ENCODE measurements around the gene OR8J3.

DNA sequence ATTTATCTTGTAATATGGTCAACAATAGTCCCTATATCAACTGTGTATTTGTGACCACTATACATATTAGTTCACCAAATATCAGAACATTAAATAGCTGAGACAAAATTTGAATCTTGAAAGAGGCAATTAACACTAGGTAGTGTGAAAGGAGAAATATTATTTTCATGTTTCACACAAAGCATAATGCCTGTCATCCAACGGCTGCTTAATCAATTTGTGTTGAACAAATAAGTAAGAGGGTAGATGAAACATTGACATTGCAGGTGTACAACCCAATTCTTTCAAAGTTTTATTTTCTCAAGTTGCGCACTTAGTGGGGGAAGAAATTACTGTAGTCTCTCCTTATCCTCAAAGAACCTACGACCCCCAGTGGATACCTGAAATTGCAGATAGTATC, 50.3 kb downstream of the OR8J3 start:
- TF ChIP-seq, protein P1, sequence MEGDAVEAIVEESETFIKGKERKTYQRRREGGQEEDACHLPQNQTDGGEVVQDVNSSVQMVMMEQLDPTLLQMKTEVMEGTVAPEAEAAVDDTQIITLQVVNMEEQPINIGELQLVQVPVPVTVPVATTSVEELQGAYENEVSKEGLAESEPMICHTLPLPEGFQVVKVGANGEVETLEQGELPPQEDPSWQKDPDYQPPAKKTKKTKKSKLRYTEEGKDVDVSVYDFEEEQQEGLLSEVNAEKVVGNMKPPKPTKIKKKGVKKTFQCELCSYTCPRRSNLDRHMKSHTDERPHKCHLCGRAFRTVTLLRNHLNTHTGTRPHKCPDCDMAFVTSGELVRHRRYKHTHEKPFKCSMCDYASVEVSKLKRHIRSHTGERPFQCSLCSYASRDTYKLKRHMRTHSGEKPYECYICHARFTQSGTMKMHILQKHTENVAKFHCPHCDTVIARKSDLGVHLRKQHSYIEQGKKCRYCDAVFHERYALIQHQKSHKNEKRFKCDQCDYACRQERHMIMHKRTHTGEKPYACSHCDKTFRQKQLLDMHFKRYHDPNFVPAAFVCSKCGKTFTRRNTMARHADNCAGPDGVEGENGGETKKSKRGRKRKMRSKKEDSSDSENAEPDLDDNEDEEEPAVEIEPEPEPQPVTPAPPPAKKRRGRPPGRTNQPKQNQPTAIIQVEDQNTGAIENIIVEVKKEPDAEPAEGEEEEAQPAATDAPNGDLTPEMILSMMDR (IDR thresholded peaks at IDR 0.05): no peak
- no peak for TF ChIP-seq CHD2 (IDR thresholded peaks at IDR 0.05; ENCODE audit: low read length, partially characterized antibody)
- no peak for TF ChIP-seq RXRA (IDR thresholded peaks at IDR 0.05; ENCODE audit: borderline replicate concordance, low read depth)
- no peak for TF ChIP-seq EZH2phosphoT487 (IDR thresholded peaks at IDR 0.05; ENCODE audit: borderline replicate concordance, low read depth)
- TF ChIP-seq, protein P2, sequence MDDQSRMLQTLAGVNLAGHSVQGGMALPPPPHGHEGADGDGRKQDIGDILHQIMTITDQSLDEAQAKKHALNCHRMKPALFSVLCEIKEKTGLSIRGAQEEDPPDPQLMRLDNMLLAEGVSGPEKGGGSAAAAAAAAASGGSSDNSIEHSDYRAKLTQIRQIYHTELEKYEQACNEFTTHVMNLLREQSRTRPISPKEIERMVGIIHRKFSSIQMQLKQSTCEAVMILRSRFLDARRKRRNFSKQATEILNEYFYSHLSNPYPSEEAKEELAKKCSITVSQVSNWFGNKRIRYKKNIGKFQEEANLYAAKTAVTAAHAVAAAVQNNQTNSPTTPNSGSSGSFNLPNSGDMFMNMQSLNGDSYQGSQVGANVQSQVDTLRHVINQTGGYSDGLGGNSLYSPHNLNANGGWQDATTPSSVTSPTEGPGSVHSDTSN (IDR thresholded peaks at IDR 0.05): no peak
- TF ChIP-seq, protein P3, sequence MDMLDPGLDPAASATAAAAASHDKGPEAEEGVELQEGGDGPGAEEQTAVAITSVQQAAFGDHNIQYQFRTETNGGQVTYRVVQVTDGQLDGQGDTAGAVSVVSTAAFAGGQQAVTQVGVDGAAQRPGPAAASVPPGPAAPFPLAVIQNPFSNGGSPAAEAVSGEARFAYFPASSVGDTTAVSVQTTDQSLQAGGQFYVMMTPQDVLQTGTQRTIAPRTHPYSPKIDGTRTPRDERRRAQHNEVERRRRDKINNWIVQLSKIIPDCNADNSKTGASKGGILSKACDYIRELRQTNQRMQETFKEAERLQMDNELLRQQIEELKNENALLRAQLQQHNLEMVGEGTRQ (IDR thresholded peaks at IDR 0.05; ENCODE audit: borderline replicate concordance, low read depth, low read length): no peak
- no peak for TF ChIP-seq JUND (IDR thresholded peaks at IDR 0.05)
- TF ChIP-seq NFIC (IDR thresholded peaks at IDR 0.05; ENCODE audit: borderline replicate concordance): no peak
- TF ChIP-seq, protein P4, sequence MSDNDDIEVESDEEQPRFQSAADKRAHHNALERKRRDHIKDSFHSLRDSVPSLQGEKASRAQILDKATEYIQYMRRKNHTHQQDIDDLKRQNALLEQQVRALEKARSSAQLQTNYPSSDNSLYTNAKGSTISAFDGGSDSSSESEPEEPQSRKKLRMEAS (IDR thresholded peaks at IDR 0.05; ENCODE audit: low read depth): no peak
- no peak for TF ChIP-seq YY1 (IDR thresholded peaks at IDR 0.05; ENCODE audit: low read depth)
- no peak for TF ChIP-seq POLR2AphosphoS5 (IDR thresholded peaks at IDR 0.05; ENCODE audit: low read depth, low read length)

Measured in SK-N-SH (cell line).